ENCODE data around the gene FAM72D.
"Not testable (repeated sequence)": the region's sequence is repeated elsewhere in the genome, so short reads cannot be mapped to it uniquely, and the experiment has no call there.

DNA sequence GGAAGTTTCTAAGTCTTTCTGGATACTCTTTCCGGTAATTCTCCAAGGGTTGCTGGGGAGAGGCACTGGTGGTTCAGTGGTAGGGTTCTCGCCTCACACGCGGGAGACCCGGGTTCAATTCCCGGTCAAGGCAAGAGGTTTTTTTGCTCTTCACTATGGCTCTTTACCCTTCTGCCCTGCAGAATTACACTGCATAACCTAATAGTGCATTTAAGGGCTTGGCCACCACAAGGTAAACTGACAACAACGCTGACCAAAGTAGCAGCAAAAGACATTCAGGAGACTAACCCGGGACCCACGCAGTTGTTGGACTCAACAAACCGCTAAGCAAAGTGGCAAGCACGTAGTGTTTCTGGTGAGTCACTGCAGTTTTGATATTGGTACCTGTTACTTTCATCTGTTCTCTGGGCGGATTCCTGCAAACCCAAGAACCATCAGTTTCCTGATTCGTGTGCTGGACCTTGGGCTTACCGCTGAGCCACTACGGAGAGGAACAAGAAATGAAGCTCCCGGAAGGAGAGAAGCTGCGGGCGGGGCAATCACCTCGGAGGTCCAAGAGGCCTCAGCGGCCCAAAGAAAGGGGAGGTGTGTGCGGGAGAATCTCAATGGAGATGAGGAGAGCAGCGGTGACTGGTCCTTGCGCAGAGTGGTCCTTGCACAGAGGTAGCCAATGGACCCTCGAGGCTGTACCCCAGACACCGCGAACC is 65.4 kb downstream of the FAM72D start:
- TF ChIP-seq, protein P1, sequence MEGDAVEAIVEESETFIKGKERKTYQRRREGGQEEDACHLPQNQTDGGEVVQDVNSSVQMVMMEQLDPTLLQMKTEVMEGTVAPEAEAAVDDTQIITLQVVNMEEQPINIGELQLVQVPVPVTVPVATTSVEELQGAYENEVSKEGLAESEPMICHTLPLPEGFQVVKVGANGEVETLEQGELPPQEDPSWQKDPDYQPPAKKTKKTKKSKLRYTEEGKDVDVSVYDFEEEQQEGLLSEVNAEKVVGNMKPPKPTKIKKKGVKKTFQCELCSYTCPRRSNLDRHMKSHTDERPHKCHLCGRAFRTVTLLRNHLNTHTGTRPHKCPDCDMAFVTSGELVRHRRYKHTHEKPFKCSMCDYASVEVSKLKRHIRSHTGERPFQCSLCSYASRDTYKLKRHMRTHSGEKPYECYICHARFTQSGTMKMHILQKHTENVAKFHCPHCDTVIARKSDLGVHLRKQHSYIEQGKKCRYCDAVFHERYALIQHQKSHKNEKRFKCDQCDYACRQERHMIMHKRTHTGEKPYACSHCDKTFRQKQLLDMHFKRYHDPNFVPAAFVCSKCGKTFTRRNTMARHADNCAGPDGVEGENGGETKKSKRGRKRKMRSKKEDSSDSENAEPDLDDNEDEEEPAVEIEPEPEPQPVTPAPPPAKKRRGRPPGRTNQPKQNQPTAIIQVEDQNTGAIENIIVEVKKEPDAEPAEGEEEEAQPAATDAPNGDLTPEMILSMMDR (IDR thresholded peaks at IDR 0.05) = not testable (repeated sequence)
- TF ChIP-seq POLR2A (IDR thresholded peaks at IDR 0.05) = not testable (repeated sequence)
